ENCODE measurements around the gene CACNB3.
A peak's percentile ranks its signal among the peaks of the same experiment; 100 is the strongest.
"Not testable (repeated sequence)": the region's sequence is repeated elsewhere in the genome, so short reads cannot be mapped to it uniquely, and the experiment has no call there.

Gene CACNB3

GRCh38 chr12:48866052-48866711 lies 47.9 kb downstream of the CACNB3 start:
- no peak for DNase-seq
- intact Hi-C loops (cut with DNase I) = no loop called here

- intact Hi-C loops (cut with DNase I) = no loop called here
- no peak for DNase-seq
These were observed 50.2 kb downstream of the CACNB3 start for GRCh38 chr12:48868451-48868850.

- intact Hi-C loops (cut with DNase I) = no loop called here
- no peak for DNase-seq
These were observed 50.9 kb downstream of the CACNB3 start for GRCh38 chr12:48869191-48869590.

GRCh38 chr12:48873096-48873495 lies 54.8 kb downstream of the CACNB3 start:
- intact Hi-C loops (cut with DNase I) = no loop called here
- DNase-seq = peak in 18 of 42 donors; percentile 18 to 74 (median 37)

GRCh38 chr12:48873534-48873933 lies 55.2 kb downstream of the CACNB3 start:
- DNase-seq; intact Hi-C loops (cut with DNase I): not testable (repeated sequence)

GRCh38 chr12:48875944-48876515 lies 57.7 kb downstream of the CACNB3 start:
- intact Hi-C loops (cut with DNase I) = no loop called here
- no peak for DNase-seq
